ENCODE measurements around the gene SLC9A9. TPM values are rescaled to one million over a fixed set of nuclear protein-coding genes. Genes with fewer than 3 reads are reported as not detected.

Gene SLC9A9
- total RNA-seq, 2 experiments from 2014 or later = 12.2 TPM

GRCh38 chr3:143301031-143301901 lies 547.0 kb downstream of the SLC9A9 start:
- Histone ChIP-seq H3K27ac (ENCODE audit: low read depth in 1 of 2, low read length in 2 of 2) (no peak overlapping the region), H3K27me3 (ENCODE audit: control insufficient read depth in 1 of 2, insufficient read depth in 2 of 2, low read length in 2 of 2) (no peaks in the 10 kb centered on the region), H3K4me3 (ENCODE audit: low read length) (no peak overlapping the region), H3K9me3 (ENCODE audit: control insufficient read depth in 1 of 2, insufficient read depth in 1 of 2, low read length in 2 of 2) (no peaks in the 10 kb centered on the region), H3K4me1 (ENCODE audit: insufficient read depth, low read length) (no peaks in the 10 kb centered on the region), H3K36me3 (ENCODE audit: insufficient read depth, low read length) (no peaks in the 10 kb centered on the region)
- Mint-ChIP-seq H3K27me3 (no peaks in the 10 kb centered on the region), H3K27ac (no peak overlapping the region), H3K9me3 (no peaks in the 10 kb centered on the region), H3K4me1 (ENCODE audit: low read depth) (peaks cover 31% of the 10 kb centered on the region), H3K36me3 (ENCODE audit: low read depth) (no peaks in the 10 kb centered on the region), H3K4me3 (no peak overlapping the region)
- no peak for DNase-seq
- no peak for ATAC-seq (ENCODE audit: poor library complexity)
- CTCF ChIA-PET = no interaction called here
- no peak for TF ChIP-seq CTCF (IDR thresholded peaks at IDR 0.05)
- POLR2A ChIA-PET = interaction anchor here (0.7 kb wide), 1 partner anchor 124 kb away, joined by 3 read pairs; no protein-coding TSS in a partner anchor
- intact Hi-C loops (cut with DNase I, micrococcal nuclease) = loop anchor here in 1 of 2 experiments (10.0 kb wide), 1 partner anchor 176 kb away; no protein-coding TSS in a partner anchor

GRCh38 chr3:143298886-143299535 lies 549.3 kb downstream of the SLC9A9 start:
- H3K4me1 Mint-ChIP-seq (ENCODE audit: low read depth) = peaks cover 54% of the 10 kb centered on the region
- no peaks in the 10 kb centered on the region for H3K36me3 Mint-ChIP-seq (ENCODE audit: low read depth)
- Histone ChIP-seq H3K9me3 (ENCODE audit: control insufficient read depth in 1 of 2, insufficient read depth in 1 of 2, low read length in 2 of 2) (no peaks in the 10 kb centered on the region), H3K27ac (ENCODE audit: low read depth in 1 of 2, low read length in 2 of 2) (no peak overlapping the region), H3K4me3 (ENCODE audit: low read length) (no peak overlapping the region), H3K36me3 (ENCODE audit: insufficient read depth, low read length) (no peaks in the 10 kb centered on the region), H3K4me1 (ENCODE audit: insufficient read depth, low read length) (no peaks in the 10 kb centered on the region), H3K27me3 (ENCODE audit: control insufficient read depth in 1 of 2, insufficient read depth in 2 of 2, low read length in 2 of 2) (no peaks in the 10 kb centered on the region)
- H3K4me3 Mint-ChIP-seq = no peak overlapping the region
- ATAC-seq (ENCODE audit: poor library complexity) (no peak), DNase-seq (no peak)
- no peaks in the 10 kb centered on the region for H3K27me3 Mint-ChIP-seq
- H3K27ac Mint-ChIP-seq = no peak overlapping the region
- intact Hi-C loops (cut with DNase I, micrococcal nuclease) = no loop called here
- ChIA-PET POLR2A (no interaction called here), CTCF (no interaction called here)
- H3K9me3 Mint-ChIP-seq = no peaks in the 10 kb centered on the region
- TF ChIP-seq CTCF (IDR thresholded peaks at IDR 0.05) = no peak

- intact Hi-C loops (cut with DNase I, micrococcal nuclease) = no loop called here
- TF ChIP-seq CTCF (IDR thresholded peaks at IDR 0.05) = no peak
- Mint-ChIP-seq H3K36me3 (ENCODE audit: low read depth) (no peaks in the 10 kb centered on the region), H3K27me3 (no peaks in the 10 kb centered on the region), H3K27ac (no peak overlapping the region), H3K4me3 (no peak overlapping the region), H3K9me3 (no peaks in the 10 kb centered on the region), H3K4me1 (ENCODE audit: low read depth) (peaks cover 55% of the 10 kb centered on the region)
- no peaks in the 10 kb centered on the region for H3K27me3 ChIP-seq (ENCODE audit: control insufficient read depth in 1 of 2, insufficient read depth in 2 of 2, low read length in 2 of 2)
- DNase-seq (no peak), ATAC-seq (ENCODE audit: poor library complexity) (no peak)
- no peak overlapping the region for H3K27ac ChIP-seq (ENCODE audit: low read depth in 1 of 2, low read length in 2 of 2)
- no peaks in the 10 kb centered on the region for H3K9me3 ChIP-seq (ENCODE audit: control insufficient read depth in 1 of 2, insufficient read depth in 1 of 2, low read length in 2 of 2)
- ChIA-PET CTCF (no interaction called here), POLR2A (interaction anchor here (0.6 kb wide), 1 partner anchor 38 kb away, joined by 3 read pairs; no protein-coding TSS in a partner anchor)
- H3K36me3 ChIP-seq (ENCODE audit: insufficient read depth, low read length) = no peaks in the 10 kb centered on the region
- H3K4me3 ChIP-seq (ENCODE audit: low read length) = no peak overlapping the region
- no peaks in the 10 kb centered on the region for H3K4me1 ChIP-seq (ENCODE audit: insufficient read depth, low read length)
Measured at GRCh38 chr3:143298380-143298779, 549.9 kb downstream of the SLC9A9 start.

All from CD4-positive, alpha-beta T cell (primary cell).